AG04449 (cell line): ENCODE results near the gene NSF.

Experiments
- CTCF ChIA-PET: fragments of 350-600 bp; formaldehyde crosslinking; extraction: SDS; loops from one replicate; lab custom pipeline; 2021; ENCODE audit warnings: antibody characterized with exemption; lab: Yijun Ruan, JAX
- POLR2A ChIA-PET: fragments of 400-600, 350-600 bp; formaldehyde crosslinking; extraction: SDS; loops from one replicate; lab custom pipeline; 2020; ENCODE audit warnings: antibody characterized with exemption, inconsistent platforms; lab: Yijun Ruan, JAX
- DNase-seq: peaks from one replicate; pipeline ENCODE4 v3.0.0-alpha.2; 2010; ENCODE audit warnings: low read depth, low spot score
- H3K4me3 ChIP-seq: 2 replicates; pipeline ENCODE4 v1.5.1; 2011; ENCODE audit warnings: low read depth, mild to moderate bottlenecking, control low read depth, low read length
- CTCF ChIP-seq: IDR thresholded peaks from one replicate; pipeline ENCODE4 v1.5.1; 2011; ENCODE audit warnings: mild to moderate bottlenecking, moderate library complexity, low read length, control low read depth, inconsistent platforms; ENCODE audit not compliant: insufficient read depth; ENCODE audit errors: missing control alignments

The NSF gene

GRCh38 chr17:46796524-46796923 lies 206.1 kb downstream of the NSF start:
- ChIA-PET POLR2A (interaction anchor here (1.2 kb wide), 1 partner anchor 12 kb away, joined by 3 read pairs; no protein-coding TSS in a partner anchor), CTCF (interaction anchor here (0.8 to 0.9 kb wide), 3 partner anchors 9 to 13 kb away, joined by 3 read pairs; no protein-coding TSS in a partner anchor)
- no peak for TF ChIP-seq CTCF
- no peak overlapping the region for H3K4me3 ChIP-seq
- no peak for DNase-seq

- no peak for DNase-seq
- ChIA-PET CTCF (interaction anchor here (0.8 to 0.9 kb wide), 2 partner anchors 9 kb away, joined by 3 read pairs; no protein-coding TSS in a partner anchor), POLR2A (interaction anchor here (1.2 kb wide), 1 partner anchor 12 kb away, joined by 3 read pairs; no protein-coding TSS in a partner anchor)
- no peak overlapping the region for H3K4me3 ChIP-seq
- TF ChIP-seq CTCF: no peak
Measured at GRCh38 chr17:46796956-46797530, 206.6 kb downstream of the NSF start.

DNA sequence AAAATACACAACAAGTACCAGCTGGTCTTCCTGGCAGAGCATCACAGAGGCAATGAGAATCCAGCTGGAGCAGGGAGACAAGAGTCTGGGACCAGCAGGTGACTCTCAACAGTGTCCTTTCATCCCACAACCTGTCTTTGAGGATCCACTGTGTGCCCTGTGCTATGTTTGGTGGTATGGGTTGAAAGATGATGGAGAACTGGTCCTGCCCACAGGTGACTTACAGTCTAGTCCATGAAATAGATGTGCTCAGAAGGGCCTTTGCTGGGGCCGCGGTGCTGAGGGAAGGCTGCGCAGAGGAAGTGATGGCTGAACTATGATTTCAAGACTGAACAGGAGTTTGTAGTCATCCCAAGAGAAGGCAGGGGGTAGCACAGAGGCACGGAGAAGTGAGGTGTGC lies 210.1 kb downstream of the NSF start:
- CTCF ChIA-PET: no interaction called here

DNA sequence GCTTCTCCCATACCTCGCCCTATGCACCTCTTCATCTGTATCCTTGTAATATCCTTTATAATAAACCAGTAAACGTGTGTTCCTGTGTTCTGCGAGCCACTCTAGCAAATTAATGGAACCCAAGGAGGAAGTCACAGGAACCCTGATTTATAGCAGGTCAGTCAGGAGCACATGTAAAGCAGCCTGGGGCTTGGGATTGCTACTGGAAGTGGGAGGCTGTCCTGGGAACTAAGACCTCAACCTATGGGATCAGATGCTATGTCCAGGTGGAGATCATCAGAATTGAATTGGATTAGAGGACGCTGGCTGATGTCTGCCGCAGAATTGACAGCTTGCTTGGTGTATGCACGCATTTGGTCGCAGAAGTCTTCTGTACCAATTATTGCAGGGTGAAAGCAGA lies 212.3 kb downstream of the NSF start:
- no peak for DNase-seq
- ChIA-PET CTCF (interaction anchor here (1.3 kb wide), 1 partner anchor 32 kb away, joined by 5 read pairs; no protein-coding TSS in a partner anchor), POLR2A (no interaction called here)
- no peak overlapping the region for H3K4me3 ChIP-seq
- no peak for TF ChIP-seq CTCF

More for the DNA sequence above, 210.1 kb downstream of the NSF start:
- no peak for TF ChIP-seq CTCF
- POLR2A ChIA-PET: no interaction called here
- no peak overlapping the region for H3K4me3 ChIP-seq
- no peak for DNase-seq

DNA sequence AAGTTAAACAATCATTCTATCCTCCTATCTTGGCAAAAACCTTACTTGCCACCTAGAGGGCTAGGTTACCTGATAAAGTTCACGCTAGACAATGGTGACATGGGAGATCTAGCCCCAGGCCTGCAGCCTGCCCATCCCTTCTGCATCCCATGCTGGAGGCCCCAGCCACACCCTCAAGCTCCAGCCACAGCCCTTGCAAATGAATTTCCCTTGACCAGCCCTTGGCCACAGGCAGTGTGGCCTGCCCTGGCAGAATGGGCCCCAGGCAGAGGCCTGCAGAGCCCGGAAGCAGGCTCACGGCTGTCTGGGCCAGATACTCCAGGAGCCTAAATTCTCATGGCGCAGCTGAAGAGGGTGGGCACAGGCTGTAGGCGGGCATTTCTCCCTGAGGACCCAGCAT lies 213.1 kb downstream of the NSF start:
- no peak for TF ChIP-seq CTCF
- no peak for DNase-seq
- H3K4me3 ChIP-seq: no peak overlapping the region
- ChIA-PET CTCF (interaction anchor here (0.6 to 1.3 kb wide), 2 partner anchors 8 to 32 kb away, joined by 4 to 5 read pairs; no protein-coding TSS in a partner anchor), POLR2A (no interaction called here)

- no peak overlapping the region for H3K4me3 ChIP-seq
- no peak for DNase-seq
- CTCF ChIA-PET: interaction anchor here (0.9 to 1.2 kb wide), 2 partner anchors 9 to 35 kb away, joined by 3 to 4 read pairs; no protein-coding TSS in a partner anchor
- POLR2A ChIA-PET: no interaction called here
- no peak for TF ChIP-seq CTCF
Measured at GRCh38 chr17:46805771-46806170, 215.3 kb downstream of the NSF start.
